ENCODE measurements around the gene ATL3. TPM values are rescaled to one million over a fixed set of nuclear protein-coding genes. Genes with fewer than 3 reads are reported as not detected.
A peak's percentile ranks its signal among the peaks of the same experiment; 100 is the strongest.

ATL3 gene
- total RNA-seq, 1 experiment from 2014 or later, result 24.0 TPM

DNA sequence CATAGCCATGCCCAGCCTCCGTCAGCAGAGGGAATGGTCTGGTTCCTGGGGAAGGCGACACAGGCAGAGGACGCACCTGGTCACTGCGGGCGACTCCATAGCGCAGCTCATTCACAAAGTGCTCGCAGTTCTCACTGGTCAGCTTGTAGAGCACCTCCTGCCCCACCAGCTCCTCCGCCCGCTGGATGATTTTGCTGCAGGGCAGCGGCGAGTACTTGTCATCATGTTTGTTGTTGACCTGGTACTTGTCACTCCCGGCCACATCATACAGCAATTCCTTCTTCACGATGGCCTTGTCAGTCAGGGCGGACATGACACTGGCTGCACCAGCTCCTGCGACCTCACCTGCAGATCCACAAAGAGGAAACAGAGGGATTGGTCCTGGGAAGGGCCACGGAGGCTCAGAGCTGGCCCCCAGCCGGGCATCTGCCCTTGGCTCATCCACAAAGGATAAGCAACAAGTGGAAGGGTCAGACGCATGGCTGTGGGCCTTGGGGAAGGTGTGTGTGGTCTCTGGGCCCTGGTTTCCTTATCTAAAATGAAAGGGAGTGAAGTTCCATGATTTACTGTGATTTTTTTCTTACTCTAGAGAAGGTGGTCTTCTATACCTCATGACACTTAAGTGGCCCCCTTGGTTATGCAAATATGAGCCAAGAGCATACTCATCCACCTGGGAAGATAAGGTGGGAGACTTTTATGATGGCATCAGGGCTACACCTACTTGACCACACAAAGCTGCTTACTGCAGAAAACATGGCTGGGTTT, 81.0 kb downstream of the ATL3 start:
- no CpG with 5 or more reads among the region's 18 CpGs for WGBS (ENCODE audit: extremely low coverage, insufficient read length, low lambda C conversion rate)
- H3K23ac ChIP-seq (ENCODE audit: insufficient read length, low read depth, low read length), result no peak overlapping the region
- TF ChIP-seq, protein P1, sequence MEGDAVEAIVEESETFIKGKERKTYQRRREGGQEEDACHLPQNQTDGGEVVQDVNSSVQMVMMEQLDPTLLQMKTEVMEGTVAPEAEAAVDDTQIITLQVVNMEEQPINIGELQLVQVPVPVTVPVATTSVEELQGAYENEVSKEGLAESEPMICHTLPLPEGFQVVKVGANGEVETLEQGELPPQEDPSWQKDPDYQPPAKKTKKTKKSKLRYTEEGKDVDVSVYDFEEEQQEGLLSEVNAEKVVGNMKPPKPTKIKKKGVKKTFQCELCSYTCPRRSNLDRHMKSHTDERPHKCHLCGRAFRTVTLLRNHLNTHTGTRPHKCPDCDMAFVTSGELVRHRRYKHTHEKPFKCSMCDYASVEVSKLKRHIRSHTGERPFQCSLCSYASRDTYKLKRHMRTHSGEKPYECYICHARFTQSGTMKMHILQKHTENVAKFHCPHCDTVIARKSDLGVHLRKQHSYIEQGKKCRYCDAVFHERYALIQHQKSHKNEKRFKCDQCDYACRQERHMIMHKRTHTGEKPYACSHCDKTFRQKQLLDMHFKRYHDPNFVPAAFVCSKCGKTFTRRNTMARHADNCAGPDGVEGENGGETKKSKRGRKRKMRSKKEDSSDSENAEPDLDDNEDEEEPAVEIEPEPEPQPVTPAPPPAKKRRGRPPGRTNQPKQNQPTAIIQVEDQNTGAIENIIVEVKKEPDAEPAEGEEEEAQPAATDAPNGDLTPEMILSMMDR (conservative IDR thresholded peaks at IDR 0.05), result no peak
- H2AFZ ChIP-seq (ENCODE audit: low read length), result no peak overlapping the region
- no peak overlapping the region for H2BK120ac ChIP-seq (ENCODE audit: low read depth, low read length, poor library complexity, severe bottlenecking)
- no peak overlapping the region for H3K14ac ChIP-seq (ENCODE audit: insufficient read depth, low read length)
- no peak overlapping the region for H3K4me3 Mint-ChIP-seq
- no peaks in the 10 kb centered on the region for H3K23me2 ChIP-seq (ENCODE audit: insufficient read length, low read depth, low read length, poor library complexity, severe bottlenecking)
- no peaks in the 10 kb centered on the region for H3K9me3 ChIP-seq (ENCODE audit: control insufficient read depth, low read depth, low read length)
- H2BK15ac ChIP-seq (ENCODE audit: low read depth, low read length), result no peak overlapping the region
- H2AK5ac ChIP-seq (ENCODE audit: insufficient read length, low read length), result no peak overlapping the region
- no peaks in the 10 kb centered on the region for H3K27me3 ChIP-seq (ENCODE audit: insufficient read depth, low read length)
- no peak overlapping the region for H3K18ac ChIP-seq (ENCODE audit: insufficient read length, low read depth, low read length)
- no peak overlapping the region for H3T11ph ChIP-seq (ENCODE audit: low read length)
- H3K36me3 Mint-ChIP-seq (ENCODE audit: insufficient read depth in 1 of 3, low read depth in 3 of 3), result peaks cover 10 to 98% (median 81%) of the 10 kb centered on the region in 3 experiments
- H4K5ac ChIP-seq (ENCODE audit: insufficient read length, low read depth, low read length), result no peak overlapping the region
- H3K4ac ChIP-seq (ENCODE audit: low read depth, low read length), result no peak overlapping the region
- H3K56ac ChIP-seq (ENCODE audit: insufficient read length, low read depth, low read length), result no peak overlapping the region
- H3K9ac ChIP-seq (ENCODE audit: extremely low read depth, insufficient read length, low read length), result no peak overlapping the region
- H3K4me1 ChIP-seq (ENCODE audit: insufficient read depth, low read length), result no peaks in the 10 kb centered on the region; the same call in 1 of the 2 replicates
- no peak overlapping the region for H2BK20ac ChIP-seq (ENCODE audit: low read depth, low read length, poor library complexity, severe bottlenecking)
- no peaks in the 10 kb centered on the region for H3K27me3 Mint-ChIP-seq (ENCODE audit: low read depth)
- H2BK5ac ChIP-seq (ENCODE audit: insufficient read length, low read length), result no peak overlapping the region
- no peak overlapping the region for H4K8ac ChIP-seq (replicated peaks; ENCODE audit: insufficient read length, low read depth, low read length)
- no peaks in the 10 kb centered on the region for H3K79me2 ChIP-seq (ENCODE audit: insufficient read depth, low read length)
- no peaks in the 10 kb centered on the region for H3K79me1 ChIP-seq (ENCODE audit: insufficient read depth, low read depth, low read length, poor library complexity, severe bottlenecking)
- DNase-seq, result no peak
- H3K27ac Mint-ChIP-seq, result peak overlapping the region in 2 of 3 experiments; percentile 4 to 53; a peak in 2 of 7 replicates
- H3K4me2 ChIP-seq (ENCODE audit: insufficient read depth, insufficient read length, low read length), result no peak overlapping the region
- H4K91ac ChIP-seq (ENCODE audit: insufficient read length, low read depth, low read length), result no peak overlapping the region
- no peak overlapping the region for H3K27ac ChIP-seq (ENCODE audit: insufficient read length, low read depth, low read length)
- no peak overlapping the region for H2BK12ac ChIP-seq (ENCODE audit: insufficient read length, low read depth, low read length)
- H3K4me1 Mint-ChIP-seq, result peaks cover 3 to 18% of the 10 kb centered on the region in 2 experiments; a peak in 3 of 4 replicates
- no peaks in the 10 kb centered on the region for H4K20me1 ChIP-seq (ENCODE audit: control insufficient read depth, insufficient read depth, insufficient read length)
- no peaks in the 10 kb centered on the region for H3K9me3 Mint-ChIP-seq

All from H9 (cell line).